K562 (cell line): ENCODE results near the gene SYNM. TPM values are rescaled to one million over a fixed set of nuclear protein-coding genes. Genes with fewer than 3 reads are reported as not detected.
A peak's percentile ranks its signal among the peaks of the same experiment; 100 is the strongest.

Experiments used
- ARID1B ChIP-seq: fragments of 450-650 bp; IDR thresholded peaks from 2 replicates; pipeline ENCODE4 v1.6.1; 2016; ENCODE audit warnings: antibody characterized with exemption, mild to moderate bottlenecking, inconsistent platforms
- ASH1L ChIP-seq: fragments of 450-650 bp; IDR thresholded peaks from 2 replicates; pipeline ENCODE4 v1.6.1; 2018; ENCODE audit warnings: borderline replicate concordance, mild to moderate bottlenecking, low read depth; ENCODE audit not compliant: partially characterized antibody
- BMI1 ChIP-seq: fragments of 150-350 bp; IDR thresholded peaks from 2 replicates; pipeline ENCODE4 v1.6.1; 2014; ENCODE audit warnings: low read length
- BRD4 ChIP-seq: fragments of 200-600 bp; sonication (generic); IDR thresholded peaks from 2 replicates; pipeline ENCODE4 v1.6.1; 2017; ENCODE audit warnings: inconsistent platforms
- CBFA2T3 ChIP-seq: fragments of 450-650 bp; IDR thresholded peaks from 2 replicates; pipeline ENCODE4 v1.6.1; 2017
- DMBX1 ChIP-seq: fragments of 250-450 bp; sonication (Bioruptor Pico); IDR thresholded peaks from 2 replicates; pipeline ENCODE4 v1.8.0; 2022; ENCODE audit warnings: inconsistent platforms, mild to moderate bottlenecking, moderate library complexity, borderline replicate concordance
- FOSL1 ChIP-seq: fragments of 200-800 bp; sonication (Bioruptor generic); conservative IDR thresholded peaks from 2 replicates; pipeline ENCODE4 v1.6.1; 2016; ENCODE audit warnings: missing genetic modification characterization, missing compliant biosample characterization
- KAT7 ChIP-seq: sonication (generic); formaldehyde crosslinking; IDR thresholded peaks from 2 replicates; pipeline ENCODE4 v1.8.0; 2022; ENCODE audit warnings: missing genetic modification reagents, mild to moderate bottlenecking, borderline replicate concordance
- MED1 ChIP-seq: sonication (generic); formaldehyde crosslinking; IDR thresholded peaks from 2 replicates; pipeline ENCODE4 v1.8.1; 2023; ENCODE audit warnings: missing genetic modification reagents, borderline replicate concordance
- NONO ChIP-seq, 2 experiments: fragments of 200-400 bp in 1 of 2; fragments of 450-650 bp in 1 of 2; formaldehyde crosslinking in 1 of 2; IDR thresholded peaks; 2 replicates each; pipeline ENCODE4 v1.6.1; 2017; ENCODE audit warnings: low read depth in 2 of 2, mild to moderate bottlenecking in 2 of 2, moderate library complexity in 2 of 2, low read length in 1 of 2
- PRPF4 ChIP-seq: fragments of 200-400 bp; formaldehyde crosslinking; IDR thresholded peaks from one replicate; pipeline ENCODE4 v1.6.1; 2017; ENCODE audit warnings: low read length, low read depth, mild to moderate bottlenecking; ENCODE audit not compliant: insufficient read depth, poor library complexity, severe bottlenecking
- PTBP1 ChIP-seq: fragments of 200-400 bp; formaldehyde crosslinking; IDR thresholded peaks from 2 replicates; pipeline ENCODE4 v1.6.1; 2017; ENCODE audit warnings: low read depth, low read length
- SP2 ChIP-seq: IDR thresholded peaks from 2 replicates; pipeline ENCODE4 v1.6.1; 2011; ENCODE audit warnings: mild to moderate bottlenecking, low read depth, low read length, moderate library complexity; ENCODE audit not compliant: poor library complexity, severe bottlenecking; ENCODE audit errors: extremely low read depth
- SREBF1 ChIP-seq: fragments of 150-350 bp; IDR thresholded peaks from 2 replicates; pipeline ENCODE4 v1.6.1; 2014; ENCODE audit warnings: antibody characterized with exemption, low read depth, low read length, borderline replicate concordance
- SRSF3 ChIP-seq: fragments of 200-400 bp; formaldehyde crosslinking; IDR thresholded peaks from 2 replicates; pipeline ENCODE4 v1.6.1; 2016; ENCODE audit warnings: mild to moderate bottlenecking, low read length, moderate library complexity; ENCODE audit not compliant: insufficient read depth
- ZBED1 ChIP-seq: IDR thresholded peaks from 2 replicates; pipeline ENCODE4 v1.6.1; 2014
- ZNF143 ChIP-seq: sonication (generic); formaldehyde crosslinking; IDR thresholded peaks from 2 replicates; pipeline ENCODE4 v1.9.0; 2022; ENCODE audit warnings: mild to moderate bottlenecking, missing genetic modification reagents
- polyA plus RNA-seq, 8 experiments: library from polyadenylated mRNA; depleted of rRNA in 4 of 8; stranded (reverse) in 5 of 8; unstranded in 3 of 8; fragments of >200 nt; fragmentation: Nextera tagmentation in 2 of 8; fragmentation: Illumina TruSeq in 1 of 8; extraction: Ambion mirVana in 2 of 8; extraction: Trizol in 1 of 8; gene quantifications; 2 replicates each; pipeline versions ENCODE4 v1.2.1 to v1.2.3, GENCODE V29; 2011 to 2014; ENCODE audit warnings: inconsistent platforms in 1 of 8, missing spikeins in 1 of 8
- total RNA-seq, 7 experiments: library from RNA; depleted of rRNA in 6 of 7; stranded (reverse); fragments of >200 nt in 6 of 7; fragmentation: Illumina TruSeq in 2 of 7; extraction: Trizol in 2 of 7; gene quantifications; 2 replicates each; pipeline versions ENCODE4 v1.2.1 to v1.2.3, GENCODE V29; 2011 to 2021; ENCODE audit warnings: low replicate concordance in 1 of 7
- TF ChIP-seq, protein P1 (sequence below): fragments of 250-450 bp; sonication (Bioruptor Pico); IDR thresholded peaks from 2 replicates; pipeline ENCODE4 v1.4.0; 2020; ENCODE audit warnings: mild to moderate bottlenecking, moderate library complexity
- TF ChIP-seq, protein P2 (sequence below): fragments of 250-450 bp; sonication (Bioruptor Pico); IDR thresholded peaks from 2 replicates; pipeline ENCODE4 v1.8.0; 2021; ENCODE audit warnings: moderate library complexity, mild to moderate bottlenecking, inconsistent platforms
- TF ChIP-seq, protein P3 (sequence below): fragments of 450-650 bp; IDR thresholded peaks from 2 replicates; pipeline ENCODE4 v1.7.1; 2018; ENCODE audit warnings: mild to moderate bottlenecking, low read depth; ENCODE audit not compliant: partially characterized antibody
- TF ChIP-seq, protein P4 (sequence below): sonication (generic); IDR thresholded peaks from 2 replicates; pipeline ENCODE4 v1.6.1; 2016

SYNM gene
- total and polyA plus RNA-seq, 9 of the 15 experiments (the other 6 are each of a cell fraction or from before 2014, with no cell fraction given): 0.01 to 0.42 (median 0.13) TPM

DNA sequence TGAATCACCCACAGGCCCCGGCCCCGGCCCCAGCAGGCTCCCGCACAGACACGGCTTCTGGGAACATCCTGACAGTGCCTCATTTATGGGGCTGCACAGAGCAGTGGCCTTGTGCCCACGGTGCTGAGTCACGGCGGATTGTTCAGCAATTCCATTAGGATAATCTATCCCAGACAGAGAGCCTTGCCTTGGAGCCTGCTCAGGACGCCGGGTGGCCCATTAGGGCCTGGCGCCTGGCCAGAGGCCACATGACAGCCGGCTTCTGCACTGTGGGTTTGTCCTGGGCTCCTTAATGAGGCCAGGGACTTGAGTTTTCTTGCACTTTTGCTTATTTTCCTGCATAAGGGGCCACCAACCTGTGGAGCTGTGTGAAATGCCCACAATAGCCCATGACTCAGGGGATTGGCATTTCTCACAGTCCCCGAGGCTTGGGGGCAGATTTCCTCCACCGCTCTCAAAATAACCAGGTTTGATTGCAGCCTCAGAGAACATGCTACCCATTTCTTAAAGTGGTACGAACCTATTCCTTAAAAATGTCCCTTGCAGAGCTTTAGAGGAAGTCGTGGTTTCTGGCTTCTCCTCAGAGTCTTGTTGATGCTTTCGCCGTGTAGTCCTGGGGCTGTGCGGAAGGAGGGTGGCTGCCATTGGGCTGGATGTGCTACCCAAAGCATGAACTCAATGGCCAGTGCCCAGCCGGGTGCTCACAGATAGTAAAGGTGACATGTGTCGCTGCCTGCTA lies 19.0 kb downstream of the SYNM start (continued):
- TF ChIP-seq, protein P1, sequence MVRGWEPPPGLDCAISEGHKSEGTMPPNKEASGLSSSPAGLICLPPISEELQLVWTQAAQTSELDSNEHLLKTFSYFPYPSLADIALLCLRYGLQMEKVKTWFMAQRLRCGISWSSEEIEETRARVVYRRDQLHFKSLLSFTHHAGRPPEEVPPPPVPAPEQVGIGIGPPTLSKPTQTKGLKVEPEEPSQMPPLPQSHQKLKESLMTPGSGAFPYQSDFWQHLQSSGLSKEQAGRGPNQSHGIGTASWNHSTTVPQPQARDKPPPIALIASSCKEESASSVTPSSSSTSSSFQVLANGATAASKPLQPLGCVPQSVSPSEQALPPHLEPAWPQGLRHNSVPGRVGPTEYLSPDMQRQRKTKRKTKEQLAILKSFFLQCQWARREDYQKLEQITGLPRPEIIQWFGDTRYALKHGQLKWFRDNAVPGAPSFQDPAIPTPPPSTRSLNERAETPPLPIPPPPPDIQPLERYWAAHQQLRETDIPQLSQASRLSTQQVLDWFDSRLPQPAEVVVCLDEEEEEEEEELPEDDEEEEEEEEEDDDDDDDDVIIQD (CRISPR knock-in tag): no peak
- TF ChIP-seq PTBP1 (no peak), KAT7 (CRISPR knock-in tag) (no peak), MED1 (CRISPR knock-in tag) (no peak), DMBX1 (CRISPR knock-in tag) (no peak), ASH1L (no peak), SP2 (no peak), ZBED1 (no peak), ZNF143 (CRISPR knock-in tag) (no peak), SRSF3 (no peak), ARID1B (peak; percentile 29; the same call in 1 of the 2 replicates), FOSL1 (tag) (peak; percentile 37; the same call in 1 of the 2 replicates), BRD4 (no peak), SREBF1 (no peak), PRPF4 (no peak), CBFA2T3 (0 out of 2 replicates have a peak, but pooled peaks have one; percentile 13), BMI1 (no peak), NONO (IDR thresholded peaks at IDR 0.05; ENCODE audit: low read depth in 2 of 2, low read length in 1 of 2) (no peak)
- TF ChIP-seq, protein P2, sequence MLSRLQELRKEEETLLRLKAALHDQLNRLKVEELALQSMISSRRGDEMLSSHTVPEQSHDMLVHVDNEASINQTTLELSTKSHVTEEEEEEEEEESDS (CRISPR knock-in tag): no peak
- TF ChIP-seq, protein P3, sequence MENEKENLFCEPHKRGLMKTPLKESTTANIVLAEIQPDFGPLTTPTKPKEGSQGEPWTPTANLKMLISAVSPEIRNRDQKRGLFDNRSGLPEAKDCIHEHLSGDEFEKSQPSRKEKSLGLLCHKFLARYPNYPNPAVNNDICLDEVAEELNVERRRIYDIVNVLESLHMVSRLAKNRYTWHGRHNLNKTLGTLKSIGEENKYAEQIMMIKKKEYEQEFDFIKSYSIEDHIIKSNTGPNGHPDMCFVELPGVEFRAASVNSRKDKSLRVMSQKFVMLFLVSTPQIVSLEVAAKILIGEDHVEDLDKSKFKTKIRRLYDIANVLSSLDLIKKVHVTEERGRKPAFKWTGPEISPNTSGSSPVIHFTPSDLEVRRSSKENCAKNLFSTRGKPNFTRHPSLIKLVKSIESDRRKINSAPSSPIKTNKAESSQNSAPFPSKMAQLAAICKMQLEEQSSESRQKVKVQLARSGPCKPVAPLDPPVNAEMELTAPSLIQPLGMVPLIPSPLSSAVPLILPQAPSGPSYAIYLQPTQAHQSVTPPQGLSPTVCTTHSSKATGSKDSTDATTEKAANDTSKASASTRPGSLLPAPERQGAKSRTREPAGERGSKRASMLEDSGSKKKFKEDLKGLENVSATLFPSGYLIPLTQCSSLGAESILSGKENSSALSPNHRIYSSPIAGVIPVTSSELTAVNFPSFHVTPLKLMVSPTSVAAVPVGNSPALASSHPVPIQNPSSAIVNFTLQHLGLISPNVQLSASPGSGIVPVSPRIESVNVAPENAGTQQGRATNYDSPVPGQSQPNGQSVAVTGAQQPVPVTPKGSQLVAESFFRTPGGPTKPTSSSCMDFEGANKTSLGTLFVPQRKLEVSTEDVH: no peak
- TF ChIP-seq, protein P4, sequence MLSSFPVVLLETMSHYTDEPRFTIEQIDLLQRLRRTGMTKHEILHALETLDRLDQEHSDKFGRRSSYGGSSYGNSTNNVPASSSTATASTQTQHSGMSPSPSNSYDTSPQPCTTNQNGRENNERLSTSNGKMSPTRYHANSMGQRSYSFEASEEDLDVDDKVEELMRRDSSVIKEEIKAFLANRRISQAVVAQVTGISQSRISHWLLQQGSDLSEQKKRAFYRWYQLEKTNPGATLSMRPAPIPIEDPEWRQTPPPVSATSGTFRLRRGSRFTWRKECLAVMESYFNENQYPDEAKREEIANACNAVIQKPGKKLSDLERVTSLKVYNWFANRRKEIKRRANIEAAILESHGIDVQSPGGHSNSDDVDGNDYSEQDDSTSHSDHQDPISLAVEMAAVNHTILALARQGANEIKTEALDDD: no peak
